CD4-positive, alpha-beta T cell treated with Interleukin-6 for 4 hours (primary cell): ENCODE measurements around the gene ENTPD1.
A peak's percentile ranks its signal among the peaks of the same experiment; 100 is the strongest.
"Not testable (repeated sequence)": the region's sequence is repeated elsewhere in the genome, so short reads cannot be mapped to it uniquely, and the experiment has no call there.

ENCODE experiments used
- DNase-seq: peaks from one replicate; pipeline ENCODE4 v3.0.0-alpha.2; 2020; ENCODE audit warnings: mixed read lengths

Gene ENTPD1

DNA sequence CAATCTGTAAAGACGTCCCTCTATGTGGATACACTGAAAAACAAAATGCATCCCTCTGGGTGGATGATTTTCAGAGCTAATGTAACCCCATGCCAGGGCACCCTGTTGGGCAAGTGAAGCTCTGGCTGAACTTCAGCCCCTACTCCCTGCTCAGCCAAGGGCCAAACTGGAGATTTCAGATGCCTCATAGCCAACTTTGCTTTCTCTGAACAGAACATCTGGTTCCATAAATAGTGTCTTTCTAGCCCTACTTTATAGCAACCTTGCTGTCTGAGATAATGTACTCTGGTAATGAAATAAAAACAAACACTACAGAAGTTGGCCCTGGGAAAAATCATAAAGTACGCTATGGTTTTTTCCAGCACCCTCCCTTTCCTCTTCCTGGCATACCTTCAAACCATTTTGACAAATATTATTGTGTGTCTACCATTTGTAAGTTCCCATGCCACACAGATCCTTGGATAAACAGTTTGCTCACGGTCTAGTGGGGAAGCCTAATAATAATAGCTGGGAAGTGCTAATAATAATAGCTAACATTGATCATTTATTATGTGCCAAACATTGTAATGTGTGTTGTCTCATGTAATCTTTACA lies 3.4 kb downstream of the ENTPD1 start:
- DNase-seq: no peak

DNA sequence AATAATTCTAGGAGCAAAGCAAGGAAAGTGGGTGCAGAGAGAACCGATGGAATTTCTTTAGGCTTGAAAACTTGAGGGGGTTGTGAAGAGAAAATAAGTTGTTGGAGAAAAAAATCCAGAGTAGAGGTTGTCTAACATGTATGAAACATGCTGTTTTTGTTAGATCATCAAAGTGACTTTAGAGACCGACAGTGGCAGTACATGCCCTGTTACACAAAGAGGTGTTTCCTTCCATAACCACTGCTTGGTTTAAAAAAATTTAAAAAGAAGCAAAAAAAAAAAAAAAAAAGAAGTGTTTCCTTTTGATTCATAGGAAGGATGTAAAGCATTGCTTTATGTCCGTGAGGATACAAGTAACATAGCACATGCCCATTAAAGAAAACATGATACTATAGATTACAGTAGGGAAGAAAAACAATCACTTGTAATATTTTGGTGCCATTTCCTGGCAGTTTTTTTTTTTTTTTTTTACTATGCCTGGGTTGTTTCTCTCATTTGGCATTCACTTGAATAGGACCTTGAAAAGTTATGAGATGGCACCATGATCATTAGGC lies 6.1 kb downstream of the ENTPD1 start:
- DNase-seq: no peak

DNA sequence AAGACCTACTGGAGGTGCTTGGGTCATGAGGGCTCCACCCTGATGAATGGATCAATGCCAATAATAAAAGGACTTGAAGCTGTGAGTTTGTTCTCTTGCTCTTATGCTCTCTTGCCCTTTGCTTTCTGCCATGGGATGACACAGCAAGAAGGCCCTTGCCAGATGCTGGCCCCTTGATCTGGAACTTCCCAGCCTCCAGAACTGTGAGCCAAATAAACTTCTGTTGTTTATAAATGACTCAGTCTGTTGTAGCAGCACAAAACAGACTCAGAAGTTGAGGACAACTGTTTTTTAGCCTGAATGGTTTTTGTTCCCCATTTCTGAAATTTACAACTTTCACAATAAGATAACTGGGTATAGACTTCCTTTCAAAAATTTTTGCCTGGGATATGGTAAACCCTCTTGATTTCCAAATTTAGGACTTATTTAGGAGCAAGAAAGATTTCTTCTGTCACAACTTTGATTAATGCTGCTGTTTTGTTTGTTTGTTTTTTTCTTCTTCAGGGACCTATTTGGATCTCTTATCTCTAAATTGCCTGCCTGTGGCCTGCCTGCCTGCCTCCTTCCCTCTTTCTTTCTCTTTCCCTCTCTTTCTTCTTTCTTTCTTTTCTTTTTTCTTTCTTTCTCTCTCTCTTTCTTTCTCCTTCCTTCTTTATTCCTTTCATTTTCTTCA lies 12.1 kb downstream of the ENTPD1 start:
- no peak for DNase-seq

DNA sequence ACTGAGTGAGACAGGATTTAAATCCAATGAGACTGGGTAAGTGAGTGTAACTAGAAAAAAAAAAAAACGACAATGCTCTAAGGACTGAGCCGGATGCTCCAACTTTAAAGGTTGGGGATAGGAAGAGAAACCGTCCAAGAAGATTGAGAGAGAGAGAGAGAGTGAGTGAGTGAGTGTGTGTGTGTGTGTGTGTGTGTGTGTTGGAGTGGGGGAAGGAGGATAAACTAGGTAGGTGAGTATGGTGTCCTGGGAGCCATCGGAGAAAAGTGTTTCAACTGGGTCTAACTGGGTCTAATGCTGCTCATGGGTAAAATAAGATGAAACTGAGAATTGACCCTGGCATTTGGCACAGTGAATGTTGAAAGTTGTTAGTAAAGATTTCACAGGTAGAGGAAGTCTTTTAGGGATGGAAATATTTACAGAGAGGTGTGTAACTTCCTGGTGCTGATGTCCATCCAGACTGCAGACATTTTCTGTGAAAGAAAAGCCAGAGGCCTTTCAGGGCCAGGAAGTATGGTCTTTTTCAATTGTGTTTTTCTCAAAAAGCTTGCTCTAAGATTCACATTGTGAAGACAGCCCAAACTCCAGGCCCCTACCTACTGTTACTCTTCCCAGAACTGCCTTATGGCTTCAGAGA lies 14.2 kb downstream of the ENTPD1 start:
- no peak for DNase-seq

DNA sequence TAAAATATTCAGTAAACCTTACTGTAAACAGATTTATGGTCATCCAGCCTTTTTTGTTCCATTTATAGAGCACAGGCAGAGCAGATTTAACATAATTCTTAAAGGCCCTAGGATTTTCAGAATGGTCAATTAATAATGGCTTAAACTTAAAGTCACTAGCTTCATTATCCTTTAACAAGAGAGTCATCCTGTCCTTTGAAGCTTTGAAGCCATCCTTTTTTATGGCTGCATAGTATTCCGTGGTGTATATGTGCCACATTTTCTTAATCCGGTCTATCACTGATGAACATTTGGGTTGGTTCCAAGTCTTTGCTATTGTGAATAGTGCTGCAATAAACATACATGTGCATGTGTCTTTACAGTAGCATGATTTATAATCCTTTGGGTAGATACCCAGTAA lies 17.5 kb downstream of the ENTPD1 start:
- DNase-seq: not testable (repeated sequence)

DNA sequence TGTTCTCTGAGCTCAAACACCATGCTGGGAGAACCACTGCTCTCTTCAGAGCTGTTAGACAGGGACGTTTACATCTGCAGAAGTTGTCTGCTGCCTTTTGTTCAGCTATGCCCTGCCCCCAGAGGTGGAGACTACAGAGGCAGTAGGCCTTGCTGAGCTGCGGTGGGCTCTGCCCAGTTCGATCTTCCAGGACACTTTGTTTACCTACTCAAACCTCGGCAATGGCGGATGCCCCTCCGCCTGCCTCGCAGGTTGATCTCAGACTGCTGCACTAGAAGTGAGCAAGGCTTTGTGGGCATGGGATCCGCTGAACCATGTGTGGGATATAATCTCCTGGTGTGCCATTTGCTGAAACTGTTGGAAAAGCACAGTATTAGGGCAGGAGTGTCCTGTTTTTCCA lies 21.7 kb downstream of the ENTPD1 start:
- not testable (repeated sequence) for DNase-seq

DNA sequence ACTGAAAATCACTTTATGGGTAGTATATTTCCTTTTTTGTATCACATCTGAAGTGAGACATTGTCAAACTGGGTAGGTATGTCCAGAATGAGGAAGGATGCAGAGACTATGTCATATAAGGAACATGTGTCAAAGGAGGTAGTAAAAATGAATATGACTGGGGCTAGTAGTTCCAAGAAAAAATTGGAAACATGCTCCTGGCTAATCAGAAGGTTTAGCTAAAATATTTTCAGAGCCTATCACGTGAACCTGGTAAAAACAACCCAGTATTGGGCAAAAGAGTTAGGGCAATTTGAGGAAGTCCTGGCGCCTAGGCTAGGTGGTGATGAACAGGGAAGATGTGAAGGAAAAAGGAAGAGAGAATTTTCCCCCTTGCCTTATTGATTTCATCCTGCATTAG lies 26.4 kb downstream of the ENTPD1 start:
- no peak for DNase-seq

DNA sequence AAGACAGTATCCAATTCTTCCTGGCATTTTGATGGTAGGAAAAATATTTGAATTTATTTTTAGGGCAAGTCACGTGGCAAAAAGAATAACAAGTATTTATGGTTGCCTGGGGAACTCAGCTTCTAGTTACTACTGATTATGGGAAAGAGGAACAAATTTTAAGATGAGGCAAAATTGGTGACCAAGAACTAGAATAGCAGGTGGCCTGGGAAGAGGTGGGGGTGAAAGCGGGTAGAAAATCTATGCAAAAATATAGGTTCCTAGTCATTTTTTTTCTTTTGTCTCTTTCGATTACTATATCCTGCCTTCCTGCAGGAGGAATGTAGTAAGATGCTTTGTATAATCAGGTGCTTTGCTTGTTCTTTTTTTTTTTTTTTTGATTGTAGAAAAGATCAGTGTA lies 27.8 kb downstream of the ENTPD1 start:
- DNase-seq: no peak

DNA sequence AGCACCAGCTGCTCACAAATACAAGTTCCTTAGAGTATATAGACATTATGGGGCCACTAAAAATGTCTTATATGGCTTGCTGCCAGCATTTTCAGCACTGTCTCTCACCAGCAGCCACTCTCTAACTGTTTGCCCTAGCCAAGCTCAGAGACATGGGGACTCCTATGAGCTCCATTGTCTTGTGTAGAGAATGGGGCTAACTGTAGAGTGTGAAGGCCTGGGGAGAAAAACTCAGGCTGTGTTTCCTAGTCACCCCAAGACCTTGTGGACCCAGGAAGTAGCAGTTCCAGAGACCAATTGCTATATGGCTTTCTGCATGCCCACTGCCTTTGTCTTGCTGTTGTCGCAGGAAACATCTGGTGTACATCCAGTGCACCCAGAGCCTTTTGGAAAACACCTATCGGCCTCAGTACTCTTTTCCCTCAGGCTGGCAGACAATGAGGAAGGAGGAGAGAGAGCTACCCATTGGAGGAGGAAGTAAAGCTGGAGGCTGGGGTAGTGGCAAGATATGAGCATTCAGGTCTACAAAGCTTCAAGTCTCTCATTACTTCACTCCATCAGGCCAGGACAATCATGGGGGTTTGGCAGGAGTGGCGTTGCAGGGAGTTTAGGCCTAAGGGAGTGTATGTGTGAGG lies 28.4 kb downstream of the ENTPD1 start:
- no peak for DNase-seq

DNA sequence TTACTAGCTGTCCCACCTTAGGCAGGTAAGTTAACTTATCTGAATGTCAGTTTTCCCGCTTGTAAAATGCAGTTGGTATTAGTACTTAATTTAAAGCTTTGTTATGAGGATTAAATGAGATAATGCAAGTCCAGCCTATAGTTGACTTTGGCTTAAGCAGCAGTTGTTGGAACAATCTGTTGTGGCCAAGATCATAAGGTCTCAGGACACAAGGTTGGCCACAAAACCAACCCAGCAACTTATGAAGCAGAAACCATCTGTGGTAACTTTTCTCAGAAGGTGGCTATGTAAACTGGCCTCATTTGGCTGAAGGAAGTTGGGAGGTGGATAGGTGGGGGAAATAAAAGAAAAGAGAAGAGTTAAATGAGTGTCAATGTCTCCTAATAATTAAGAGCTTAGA lies 29.4 kb downstream of the ENTPD1 start:
- DNase-seq: no peak

DNA sequence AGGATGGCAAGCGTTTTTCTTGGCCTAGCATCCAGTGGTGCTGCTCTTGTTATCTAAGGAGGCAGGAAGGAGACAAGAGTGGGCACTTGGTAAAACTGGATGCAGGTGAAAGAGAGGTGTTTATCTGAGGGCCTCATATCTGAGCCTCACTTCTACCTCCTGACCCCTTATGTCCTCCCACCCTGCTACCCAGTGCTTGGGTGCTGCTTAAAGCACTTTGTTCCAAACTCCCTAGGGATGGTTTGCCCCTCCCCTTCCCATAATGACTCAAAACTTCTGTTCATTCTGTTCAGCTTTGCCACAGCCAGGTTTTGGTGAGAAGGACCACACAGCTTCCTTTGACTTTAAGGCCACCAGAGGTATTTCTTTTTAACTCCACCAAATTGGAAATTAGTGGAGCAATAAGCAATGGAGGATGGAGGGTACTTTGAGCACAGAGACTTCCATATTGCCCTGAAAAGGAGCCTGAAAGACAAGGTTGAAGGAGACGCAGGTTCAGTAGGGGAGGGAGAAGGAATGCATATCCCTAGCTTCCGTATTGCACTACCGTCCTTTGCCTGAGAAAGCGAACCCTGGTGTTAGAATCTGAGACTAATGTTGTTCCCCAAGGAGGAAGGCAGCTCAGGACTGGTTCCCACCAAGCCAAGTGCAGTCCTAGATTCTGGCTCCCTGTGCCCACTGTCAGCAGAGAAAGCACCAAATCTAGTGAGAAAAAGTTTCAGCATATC lies 30.1 kb downstream of the ENTPD1 start:
- no peak for DNase-seq

DNA sequence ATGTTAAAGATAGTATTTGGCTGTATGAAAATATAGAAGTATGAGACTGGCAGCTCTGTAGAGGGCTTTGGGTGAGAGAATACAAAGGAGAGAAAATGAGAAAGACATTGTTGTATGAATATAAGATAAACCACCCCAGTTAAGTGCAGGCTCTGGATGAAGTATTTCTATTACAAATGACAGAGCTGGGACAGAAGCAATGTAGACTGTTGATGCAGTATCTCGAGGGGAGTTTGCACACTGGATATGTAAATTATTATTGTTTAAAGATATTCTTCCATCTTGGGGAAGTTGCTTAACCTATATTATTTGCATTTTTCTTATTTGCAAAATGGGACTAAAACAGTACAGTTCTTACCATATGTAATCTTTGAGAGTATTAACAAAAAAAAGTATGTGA lies 31.5 kb downstream of the ENTPD1 start:
- DNase-seq: no peak

DNA sequence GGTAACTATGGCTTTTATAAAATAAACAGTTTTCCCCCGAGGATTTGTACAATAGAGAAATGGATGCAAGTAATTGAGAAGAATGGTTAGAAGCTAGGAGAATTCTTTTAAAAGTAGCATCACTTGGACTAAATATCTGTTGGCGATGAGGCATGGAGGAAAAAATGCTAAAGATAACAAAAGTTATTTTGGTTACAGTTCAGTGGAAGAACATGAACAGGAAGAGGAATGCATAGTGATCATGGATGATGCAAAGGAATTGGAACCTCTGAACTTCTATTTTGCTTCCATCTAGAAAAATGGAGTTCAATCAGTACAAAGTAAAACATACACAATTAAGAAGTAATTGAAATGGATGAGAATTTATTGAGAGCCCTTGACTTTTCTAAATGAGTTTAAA lies 32.9 kb downstream of the ENTPD1 start:
- no peak for DNase-seq

DNA sequence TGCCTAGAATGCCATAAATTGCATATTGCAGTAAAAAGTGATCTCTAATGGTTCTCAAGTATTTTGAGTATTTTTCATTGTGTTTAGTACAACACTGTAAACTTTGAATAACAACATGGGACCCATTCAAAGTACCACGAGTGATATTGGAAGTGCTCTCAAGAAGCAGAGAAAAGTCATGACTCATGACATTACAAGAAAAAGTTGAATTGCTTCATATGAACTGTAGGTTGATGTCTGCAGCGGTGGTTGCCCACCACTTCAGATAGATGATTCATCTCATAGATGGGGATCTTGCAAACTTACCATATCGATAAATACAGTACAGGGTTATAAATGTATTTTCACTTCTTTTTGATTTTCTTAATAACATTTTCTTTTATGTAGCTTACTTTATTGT lies 33.9 kb downstream of the ENTPD1 start:
- DNase-seq: peak; percentile 1

DNA sequence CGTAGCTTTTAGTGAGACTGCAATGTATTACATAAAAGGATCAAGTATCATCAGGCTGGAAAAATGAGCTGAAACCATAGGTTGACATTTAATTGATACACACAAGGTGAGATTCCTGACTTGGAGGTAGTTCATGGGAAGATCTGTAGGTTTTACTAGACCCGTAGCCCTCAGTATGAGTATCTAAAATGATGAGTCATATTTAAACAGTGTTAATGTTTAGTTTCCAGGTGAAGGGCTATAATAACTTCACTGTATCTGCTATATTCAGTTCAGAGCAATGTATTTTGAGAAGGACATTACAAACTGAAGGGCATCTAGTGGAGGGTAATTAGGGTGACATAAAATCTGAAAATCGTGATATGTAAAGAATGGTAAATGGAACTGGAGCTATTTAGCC lies 35.0 kb downstream of the ENTPD1 start:
- no peak for DNase-seq

DNA sequence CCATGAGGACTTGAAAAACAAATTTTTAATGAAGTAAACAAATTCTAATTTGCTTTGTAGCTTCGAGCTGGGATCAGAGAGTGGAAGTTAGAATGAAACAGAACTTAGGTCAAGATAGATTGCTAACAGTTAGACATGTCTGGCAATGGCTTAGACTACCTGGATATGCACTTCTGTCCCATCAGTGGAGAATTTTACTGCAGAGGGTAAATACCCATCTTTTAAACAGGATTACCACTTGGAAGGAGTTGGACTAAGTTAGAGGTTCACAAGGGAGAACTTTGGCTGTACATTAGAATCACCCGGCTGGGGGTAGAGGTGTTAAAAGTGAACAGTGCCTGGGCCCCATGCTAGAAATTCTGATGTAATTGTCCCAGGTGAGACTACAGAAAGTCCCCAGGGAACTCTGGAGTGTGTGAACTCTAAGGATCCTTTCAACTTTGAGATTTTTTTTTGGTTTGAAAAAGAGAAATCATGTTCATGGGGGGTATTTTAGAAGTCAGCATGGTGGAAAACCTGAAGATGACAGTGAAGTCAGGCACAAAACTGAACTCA lies 35.5 kb downstream of the ENTPD1 start:
- DNase-seq: no peak

DNA sequence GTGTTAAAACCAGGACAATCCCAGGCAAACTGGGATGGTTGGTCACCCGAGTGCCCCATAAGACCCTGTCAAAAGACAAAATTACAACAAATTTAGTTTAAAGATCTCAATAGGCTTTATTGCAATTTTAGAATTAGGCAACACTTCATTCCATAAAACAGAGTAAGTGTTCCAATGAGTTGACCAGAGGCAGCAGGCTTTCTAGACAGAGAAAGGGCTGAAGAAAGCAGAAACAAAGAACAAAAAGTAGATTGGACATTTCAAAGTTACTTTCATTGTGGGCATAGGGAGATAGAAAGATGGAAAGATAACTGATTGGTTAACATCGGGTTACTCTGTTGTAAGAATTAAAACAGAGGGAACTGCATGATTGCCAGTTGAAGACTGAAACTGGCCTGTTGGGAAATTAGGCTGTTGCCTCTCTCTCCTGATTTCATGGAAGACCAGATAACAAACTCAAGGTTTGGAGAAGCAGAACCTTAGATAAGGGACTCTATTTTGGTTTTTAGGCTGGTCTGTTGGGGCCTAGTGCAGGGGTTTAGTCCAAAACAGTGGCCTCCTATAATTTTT lies 36.3 kb downstream of the ENTPD1 start:
- DNase-seq: no peak

DNA sequence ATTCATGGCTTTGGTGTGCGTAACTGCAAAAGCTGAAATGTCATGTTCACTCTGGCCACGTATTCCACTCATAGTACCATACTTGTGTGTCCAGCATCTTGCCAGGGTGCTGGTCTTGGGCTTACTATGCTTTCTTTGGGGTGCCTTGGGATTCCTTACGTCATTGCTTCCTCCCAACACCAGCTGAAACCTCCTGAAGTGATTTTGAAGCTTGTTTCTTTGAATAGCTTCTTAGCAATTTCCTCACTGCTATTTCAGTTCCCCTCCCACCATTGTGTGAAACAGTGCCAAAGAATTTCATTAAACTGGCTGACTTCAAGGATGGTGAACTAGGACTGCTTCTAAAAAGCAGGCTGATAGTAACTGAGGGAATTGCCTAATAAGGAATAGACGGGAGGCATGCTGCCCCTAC lies 36.9 kb downstream of the ENTPD1 start:
- DNase-seq: no peak

DNA sequence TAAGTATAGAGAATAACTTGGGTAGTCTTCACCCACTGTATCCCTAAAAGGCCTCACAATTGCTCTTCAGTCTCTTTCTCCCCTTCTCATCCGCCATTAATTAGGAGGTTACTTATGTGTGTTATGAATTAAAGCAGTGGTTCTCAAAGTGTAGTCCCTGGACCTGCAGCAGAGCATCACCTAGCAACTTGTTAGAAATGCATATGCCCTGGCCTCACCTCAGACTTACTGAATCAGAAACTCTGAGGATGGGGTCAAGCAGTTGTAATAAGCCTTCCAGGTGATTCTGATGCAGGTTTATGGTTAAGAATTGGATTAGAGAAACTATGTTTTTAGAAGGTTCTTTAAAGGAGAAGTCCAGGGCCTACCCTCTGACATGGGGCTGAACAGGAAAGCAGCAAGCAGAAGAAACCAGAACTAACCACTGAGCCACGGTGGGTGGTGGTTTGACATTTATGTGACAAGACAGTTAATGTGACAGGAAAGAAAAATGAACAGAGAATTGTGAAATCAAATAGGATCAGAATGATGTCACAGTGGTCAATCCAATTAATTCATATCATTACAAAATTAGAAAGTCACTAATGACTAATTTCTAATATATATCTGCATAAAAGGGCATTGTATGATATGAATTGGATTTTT lies 37.6 kb downstream of the ENTPD1 start:
- peak; percentile 7 for DNase-seq

DNA sequence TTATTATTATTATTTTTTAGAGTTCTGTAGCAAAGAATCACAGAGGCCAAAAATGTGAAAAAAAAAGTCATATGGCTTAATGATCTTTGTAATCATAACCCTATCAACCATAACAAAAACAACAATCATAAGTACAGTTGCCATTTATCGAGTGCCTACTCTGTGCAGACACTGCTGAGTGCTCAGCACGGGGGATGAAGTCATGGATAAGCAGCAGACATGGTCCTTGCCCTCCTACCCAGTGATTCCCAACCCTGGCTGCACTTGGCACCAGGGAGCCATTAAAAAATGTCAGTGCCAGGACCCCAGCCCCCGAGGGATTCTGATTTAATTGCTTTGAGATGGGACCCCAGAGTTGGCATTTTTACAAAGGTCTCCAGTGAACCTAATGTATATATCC lies 38.2 kb downstream of the ENTPD1 start:
- no peak for DNase-seq

DNA sequence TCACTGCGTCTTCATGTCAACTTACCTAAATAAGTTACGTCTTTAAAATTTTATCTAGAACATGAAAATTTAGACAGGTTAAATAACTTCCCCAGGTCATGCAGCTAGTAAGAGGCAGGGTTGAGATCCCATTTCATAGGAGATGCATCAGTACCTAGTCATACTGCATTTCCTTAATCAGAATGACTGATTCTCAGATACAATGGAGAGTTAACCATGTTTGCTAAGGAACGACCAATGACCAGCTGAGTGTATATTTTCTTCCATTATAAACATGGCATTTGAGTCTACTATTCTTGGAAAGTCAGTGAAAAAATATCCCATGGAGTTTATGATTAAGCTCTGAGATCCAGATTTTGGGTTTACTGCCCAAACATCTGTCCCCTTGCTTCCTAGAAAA lies 39.6 kb downstream of the ENTPD1 start:
- no peak for DNase-seq

DNA sequence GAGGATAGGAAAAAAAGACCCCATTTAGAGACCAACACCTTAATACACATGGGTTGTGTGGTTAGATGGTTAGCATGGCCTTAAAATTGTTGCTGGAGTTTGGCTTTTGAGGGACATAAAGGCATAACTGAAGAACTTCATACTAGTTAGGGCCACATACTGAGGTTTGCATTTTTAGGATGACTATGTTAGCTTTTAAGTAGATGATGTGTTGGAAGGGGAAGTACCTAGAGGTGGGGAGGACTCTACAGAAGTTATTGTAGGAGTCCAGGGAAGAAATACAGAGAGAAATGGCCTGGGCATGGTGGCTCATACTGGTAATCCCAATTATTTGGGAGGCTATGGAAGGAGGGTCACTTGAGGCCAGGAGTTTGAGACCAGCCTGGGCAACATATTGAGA lies 40.5 kb downstream of the ENTPD1 start:
- DNase-seq: no peak
